Lower leg skin (tissue), 3 donors: ENCODE data around the gene OR52I1.

Source experiments
- CTCF ChIP-seq, 3 donors: fragments of 450-650 bp; IDR thresholded peaks; one replicate each; pipeline ENCODE4 v1.5.1; 2016; ENCODE audit warnings: antibody characterized with exemption in 3 of 3, mild to moderate bottlenecking in 3 of 3, moderate library complexity in 2 of 3
- POLR2A ChIP-seq, 2 donors: fragments of 450-650 bp; IDR thresholded peaks; one replicate each; pipeline ENCODE4 v1.6.1; 2016 to 2017; ENCODE audit warnings: antibody characterized with exemption in 2 of 2, mild to moderate bottlenecking in 1 of 2, moderate library complexity in 1 of 2

GRCh38 chr11:4569075-4569474, 24.8 kb upstream of the OR52I1 start:
- no peak for TF ChIP-seq CTCF (IDR thresholded peaks at IDR 0.05)
- TF ChIP-seq POLR2A (IDR thresholded peaks at IDR 0.05) = no peak
